Vagina (tissue), 2 donors: ENCODE measurements around the gene PLAGL2. TPM values are rescaled to one million over a fixed set of nuclear protein-coding genes. Genes with fewer than 3 reads are reported as not detected.
A peak's percentile ranks its signal among the peaks of the same experiment; 100 is the strongest.

ENCODE experiments used
- DNase-seq, 2 donors: peaks; one replicate each; pipeline ENCODE4 v3.0.0-alpha.2; 2017; ENCODE audit errors: extremely low spot score in 2 of 2
- H3K27ac ChIP-seq: fragments of 200-600 bp; sonication (generic); one replicate; pipeline ENCODE4 v1.5.1; 2019
- H3K27me3 ChIP-seq: fragments of 200-600 bp; sonication (generic); one replicate; pipeline ENCODE4 v1.5.1; 2019
- H3K36me3 ChIP-seq, 2 donors: fragments of 200-600 bp; sonication (generic); one replicate each; pipeline ENCODE4 v1.5.1; 2017 to 2019
- H3K4me1 ChIP-seq: fragments of 200-600 bp; sonication (generic); one replicate; pipeline ENCODE4 v1.5.1; 2019
- H3K4me3 ChIP-seq, 2 donors: fragments of 200-600 bp; sonication (generic); 1 replicate in 1 of 2; 2 replicates in 1 of 2; pipeline ENCODE4 v1.5.1; 2016 to 2019
- H3K9me3 ChIP-seq: fragments of 200-600 bp; sonication (generic); one replicate; pipeline ENCODE4 v1.5.1; 2019
- POLR2A ChIP-seq, 2 donors: fragments of 450-650 bp; IDR thresholded peaks; one replicate each; pipeline ENCODE4 v1.6.1; 2017; ENCODE audit warnings: antibody characterized with exemption in 2 of 2, mild to moderate bottlenecking in 2 of 2, moderate library complexity in 2 of 2
- POLR2AphosphoS5 ChIP-seq, 2 donors: sonication (generic); formaldehyde crosslinking; IDR thresholded peaks; one replicate each; pipeline ENCODE4 v1.9.0; 2017; ENCODE audit warnings: antibody characterized with exemption in 2 of 2, mild to moderate bottlenecking in 2 of 2, low read depth in 1 of 2; ENCODE audit not compliant: insufficient read depth in 1 of 2
- intact Hi-C: fragments of 100-400 bp; cut with DNase I; formaldehyde crosslinking; loops from one replicate; pipeline ENCODE4 v1.15.1; 2023
- total RNA-seq: library from RNA; depleted of rRNA; stranded (reverse); fragments of >200 nt; gene quantifications from one replicate; pipeline ENCODE4 v1.2.3, GENCODE V29; 2016
- TF ChIP-seq, protein P1 (sequence below), 3 experiments: fragments of 450-650 bp in 2 of 3; fragments of 200-600 bp in 1 of 3; sonication (generic) in 1 of 3; IDR thresholded peaks; one replicate each; pipeline ENCODE4 v1.5.1; 2017 to 2019; ENCODE audit warnings: antibody characterized with exemption in 3 of 3, mild to moderate bottlenecking in 2 of 3, moderate library complexity in 2 of 3

The PLAGL2 gene
- total RNA-seq, 1 donor from 2014 or later = 8.3 TPM

DNA sequence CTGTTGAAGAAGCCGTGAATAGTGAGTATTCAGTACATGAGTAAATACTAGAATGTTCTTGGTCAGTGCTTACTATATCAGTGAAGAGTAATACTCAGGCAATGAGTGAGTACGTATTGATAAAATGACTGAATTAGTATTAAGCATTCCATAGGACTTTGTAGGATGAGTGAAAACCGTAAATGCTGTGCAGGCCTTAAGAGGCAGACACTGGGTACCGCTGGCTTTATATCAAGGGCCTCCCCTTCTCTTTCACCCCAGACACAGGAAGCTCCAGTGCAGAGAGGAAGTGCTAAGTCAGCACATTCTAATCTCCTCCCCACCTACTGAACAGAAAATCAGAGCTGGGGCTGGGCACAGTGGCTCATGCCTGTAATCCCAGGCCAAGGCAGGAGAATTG is 24.3 kb upstream of the PLAGL2 start:
- Histone ChIP-seq H3K4me3 (no peak overlapping the region), H3K4me1 (peaks cover 25% of the 10 kb centered on the region), H3K36me3 (peaks cover 0 to 39% of the 10 kb centered on the region in 2 donors), H3K27ac (no peak overlapping the region), H3K9me3 (no peaks in the 10 kb centered on the region), H3K27me3 (no peaks in the 10 kb centered on the region)
- intact Hi-C loops = no loop called here
- no peak for TF ChIP-seq POLR2A (IDR thresholded peaks at IDR 0.05)
- no peak for TF ChIP-seq POLR2AphosphoS5 (IDR thresholded peaks at IDR 0.05; ENCODE audit: insufficient read depth in 1 of 2, low read depth in 1 of 2)
- TF ChIP-seq, protein P1, sequence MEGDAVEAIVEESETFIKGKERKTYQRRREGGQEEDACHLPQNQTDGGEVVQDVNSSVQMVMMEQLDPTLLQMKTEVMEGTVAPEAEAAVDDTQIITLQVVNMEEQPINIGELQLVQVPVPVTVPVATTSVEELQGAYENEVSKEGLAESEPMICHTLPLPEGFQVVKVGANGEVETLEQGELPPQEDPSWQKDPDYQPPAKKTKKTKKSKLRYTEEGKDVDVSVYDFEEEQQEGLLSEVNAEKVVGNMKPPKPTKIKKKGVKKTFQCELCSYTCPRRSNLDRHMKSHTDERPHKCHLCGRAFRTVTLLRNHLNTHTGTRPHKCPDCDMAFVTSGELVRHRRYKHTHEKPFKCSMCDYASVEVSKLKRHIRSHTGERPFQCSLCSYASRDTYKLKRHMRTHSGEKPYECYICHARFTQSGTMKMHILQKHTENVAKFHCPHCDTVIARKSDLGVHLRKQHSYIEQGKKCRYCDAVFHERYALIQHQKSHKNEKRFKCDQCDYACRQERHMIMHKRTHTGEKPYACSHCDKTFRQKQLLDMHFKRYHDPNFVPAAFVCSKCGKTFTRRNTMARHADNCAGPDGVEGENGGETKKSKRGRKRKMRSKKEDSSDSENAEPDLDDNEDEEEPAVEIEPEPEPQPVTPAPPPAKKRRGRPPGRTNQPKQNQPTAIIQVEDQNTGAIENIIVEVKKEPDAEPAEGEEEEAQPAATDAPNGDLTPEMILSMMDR (IDR thresholded peaks at IDR 0.05) = no peak
- DNase-seq = no peak

DNA sequence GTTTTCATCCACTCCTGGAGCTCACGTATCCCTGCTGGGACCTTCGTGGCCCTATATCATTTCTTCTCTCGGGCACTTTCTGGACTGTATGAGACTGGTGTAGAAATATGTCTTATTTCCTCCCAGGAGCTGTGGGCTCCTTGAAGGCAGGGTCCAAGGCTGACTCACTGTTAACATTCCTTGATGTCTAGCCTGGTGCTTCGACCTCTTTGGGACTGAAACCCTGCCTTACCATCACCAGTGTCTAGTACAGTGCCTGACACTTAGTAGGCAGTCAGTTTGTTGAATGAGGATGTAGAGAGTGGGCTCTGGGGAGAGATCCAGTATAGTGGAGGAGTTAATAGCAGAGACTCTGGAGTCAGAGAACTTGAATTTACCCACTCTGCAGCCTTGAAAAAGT is 23.7 kb upstream of the PLAGL2 start:
- no peak for DNase-seq
- intact Hi-C loops = no loop called here
- peaks cover 0 to 39% of the 10 kb centered on the region in 2 donors for H3K36me3 ChIP-seq
- peaks cover 29% of the 10 kb centered on the region for H3K4me1 ChIP-seq
- no peaks in the 10 kb centered on the region for H3K9me3 ChIP-seq
- no peak overlapping the region for H3K27ac ChIP-seq
- H3K27me3 ChIP-seq = no peaks in the 10 kb centered on the region
- TF ChIP-seq POLR2AphosphoS5 (IDR thresholded peaks at IDR 0.05; ENCODE audit: insufficient read depth in 1 of 2, low read depth in 1 of 2) (no peak), POLR2A (IDR thresholded peaks at IDR 0.05) (no peak)
- TF ChIP-seq, protein P1 (IDR thresholded peaks at IDR 0.05) = no peak
- H3K4me3 ChIP-seq = no peak overlapping the region

DNA sequence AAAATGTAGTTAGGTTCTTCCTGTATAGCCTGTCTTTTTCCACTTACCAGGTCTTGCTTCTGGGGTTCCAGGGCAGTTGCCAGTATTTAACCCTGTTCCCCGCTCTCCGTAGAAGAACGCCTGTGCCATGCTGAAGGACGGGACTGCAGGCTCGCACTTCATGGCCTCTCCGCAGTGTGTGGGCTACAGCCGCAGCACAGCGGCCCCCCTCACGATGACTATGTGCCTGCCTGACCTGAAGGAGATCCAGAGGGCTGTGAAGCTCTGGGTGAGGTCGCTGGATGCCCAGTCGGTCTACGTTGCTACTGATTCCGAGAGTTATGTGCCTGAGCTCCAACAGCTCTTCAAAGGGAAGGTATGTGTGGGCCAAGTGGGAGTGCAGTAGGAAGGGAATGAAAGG is 23.2 kb upstream of the PLAGL2 start:
- Histone ChIP-seq H3K36me3 (peaks cover 0 to 39% of the 10 kb centered on the region in 2 donors), H3K9me3 (no peaks in the 10 kb centered on the region), H3K4me1 (peaks cover 25% of the 10 kb centered on the region), H3K27ac (no peak overlapping the region), H3K27me3 (no peaks in the 10 kb centered on the region), H3K4me3 (no peak overlapping the region)
- intact Hi-C loops = no loop called here
- TF ChIP-seq, protein P1 (IDR thresholded peaks at IDR 0.05) = no peak
- TF ChIP-seq POLR2AphosphoS5 (IDR thresholded peaks at IDR 0.05; ENCODE audit: insufficient read depth in 1 of 2, low read depth in 1 of 2) = no peak
- TF ChIP-seq POLR2A (IDR thresholded peaks at IDR 0.05) = no peak
- DNase-seq = no peak

DNA sequence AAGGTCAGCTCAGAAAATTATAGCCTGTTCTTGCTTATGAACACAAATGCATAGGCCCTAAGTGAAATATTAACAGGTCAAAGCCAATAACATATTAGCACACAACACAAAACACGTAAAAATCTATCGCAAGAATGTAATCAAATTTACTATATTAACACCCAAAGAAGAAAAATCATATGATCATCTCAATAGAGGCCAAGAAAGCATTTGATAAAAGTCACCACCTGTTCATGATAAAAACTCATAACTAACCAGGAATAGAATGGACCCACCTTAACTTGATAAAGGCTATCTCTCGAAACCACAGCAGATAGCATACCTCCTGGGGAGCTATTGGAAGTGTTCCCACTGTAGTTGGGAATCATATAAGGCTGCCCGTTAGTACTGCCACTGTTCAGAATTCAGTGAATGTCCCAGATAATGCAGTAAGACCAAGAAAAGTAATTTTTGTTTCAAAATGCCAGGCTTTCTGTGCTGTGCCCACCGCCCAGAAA is 21.8 kb upstream of the PLAGL2 start:
- TF ChIP-seq POLR2AphosphoS5 (IDR thresholded peaks at IDR 0.05; ENCODE audit: insufficient read depth in 1 of 2, low read depth in 1 of 2) (no peak), POLR2A (IDR thresholded peaks at IDR 0.05) (no peak)
- TF ChIP-seq, protein P1 (IDR thresholded peaks at IDR 0.05) = no peak
- Histone ChIP-seq H3K27me3 (no peaks in the 10 kb centered on the region), H3K36me3 (peaks cover 0 to 38% of the 10 kb centered on the region in 2 donors), H3K4me1 (peaks cover 25% of the 10 kb centered on the region), H3K27ac (no peak overlapping the region), H3K9me3 (no peaks in the 10 kb centered on the region), H3K4me3 (no peak overlapping the region)
- intact Hi-C loops = no loop called here
- no peak for DNase-seq

DNA sequence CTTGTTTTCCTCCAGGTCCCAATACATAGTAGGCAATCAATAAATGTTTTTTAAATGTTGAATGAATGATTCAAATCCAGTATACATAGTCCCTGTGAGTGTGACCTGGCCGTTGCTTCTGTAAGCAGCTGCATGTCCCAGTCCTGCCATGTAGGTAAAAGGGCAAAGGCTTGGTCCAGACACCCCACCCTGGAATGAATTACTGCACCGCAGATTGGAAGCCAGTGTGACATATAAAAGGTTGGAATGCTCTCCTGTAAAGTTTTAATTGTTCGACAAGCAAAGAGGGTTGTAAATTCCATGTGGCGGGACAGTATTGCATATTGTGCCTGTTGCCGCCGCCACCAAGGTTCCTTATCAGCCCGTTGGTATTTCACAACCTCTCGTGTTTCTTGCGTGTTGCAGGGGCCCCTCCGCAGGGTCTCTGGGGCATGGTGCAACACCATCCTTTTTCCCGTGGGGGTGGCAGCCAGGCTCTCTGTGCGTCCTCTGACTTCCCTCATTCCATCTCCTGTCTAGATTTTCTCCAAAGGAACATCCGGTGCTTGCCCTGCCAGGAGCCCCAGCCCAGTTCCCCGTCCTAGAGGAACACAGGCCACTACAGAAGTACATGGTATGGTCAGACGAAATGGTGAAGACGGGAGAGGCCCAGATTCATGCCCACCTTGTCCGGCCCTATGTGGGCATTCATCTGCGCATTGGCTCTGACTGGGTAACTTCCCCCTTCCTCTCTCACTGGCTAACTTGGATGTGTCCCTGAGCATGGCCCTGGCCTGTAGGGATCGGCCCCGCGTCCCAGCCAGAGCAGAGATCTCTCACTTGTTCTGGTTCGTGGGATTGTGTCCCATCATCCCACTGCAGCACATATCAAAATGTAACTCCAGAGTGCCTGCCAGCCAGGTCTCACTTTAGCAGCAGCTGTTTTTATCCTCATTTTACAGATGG is 20.5 kb upstream of the PLAGL2 start:
- H3K27ac ChIP-seq = no peak overlapping the region

More for the DNA sequence above, 20.5 kb upstream of the PLAGL2 start:
- peak in 1 of 2 donors; percentile 49 for TF ChIP-seq POLR2AphosphoS5 (IDR thresholded peaks at IDR 0.05; ENCODE audit: insufficient read depth in 1 of 2, low read depth in 1 of 2)
- no peak for TF ChIP-seq POLR2A (IDR thresholded peaks at IDR 0.05)
- H3K36me3 ChIP-seq = peaks cover 0 to 40% of the 10 kb centered on the region in 2 donors
- intact Hi-C loops = no loop called here
- no peaks in the 10 kb centered on the region for H3K9me3 ChIP-seq
- H3K27me3 ChIP-seq = no peaks in the 10 kb centered on the region
- peaks cover 25% of the 10 kb centered on the region for H3K4me1 ChIP-seq
- DNase-seq = no peak
- H3K4me3 ChIP-seq = no peak overlapping the region
